Transverse colon (tissue), 4 donors: ENCODE results near the gene CRK.

Experiments used
- CTCF ChIP-seq, 5 experiments: fragments of 200-600 bp in 3 of 5; fragments of 450-650 bp in 2 of 5; sonication (generic) in 3 of 5; IDR thresholded peaks; 1 replicate in 2 of 5; 2 replicates in 3 of 5; pipeline ENCODE4 v1.5.1; 2016 to 2017; ENCODE audit warnings: antibody characterized with exemption in 5 of 5, inconsistent platforms in 3 of 5, mild to moderate bottlenecking in 2 of 5, moderate library complexity in 1 of 5
- EP300 ChIP-seq: sonication (generic); formaldehyde crosslinking; IDR thresholded peaks from one replicate; pipeline ENCODE4 v1.6.1; 2017; ENCODE audit warnings: antibody characterized with exemption, low read depth
- POLR2AphosphoS5 ChIP-seq, 3 donors: sonication (generic); formaldehyde crosslinking; IDR thresholded peaks; one replicate each; pipeline ENCODE4 v1.6.1; 2016; ENCODE audit warnings: antibody characterized with exemption in 3 of 3

GRCh38 chr17:1434150-1434549 is 21.9 kb downstream of the CRK start:
- TF ChIP-seq CTCF (IDR thresholded peaks at IDR 0.05) (no peak), POLR2AphosphoS5 (IDR thresholded peaks at IDR 0.05) (peak in 1 of 3 donors; percentile 55), EP300 (no peak)
